ENCODE measurements around the gene METTL6.

- TF ChIP-seq CTCF (IDR thresholded peaks at IDR 0.05) (no peak), POLR2A (IDR thresholded peaks at IDR 0.05) (no peak)
Observed at GRCh38 chr3:15368561-15369135, 58.7 kb downstream of the METTL6 start.

All from adrenal gland (tissue), 5 donors.